AG04450 (cell line): ENCODE data around the gene SLC1A7. TPM values are rescaled to one million over a fixed set of nuclear protein-coding genes. Genes with fewer than 3 reads are reported as not detected.

ENCODE experiments used
- CTCF ChIA-PET: fragments of 300-600, 350-600 bp; formaldehyde crosslinking; extraction: SDS; loops from one replicate; lab custom pipeline; 2022; ENCODE audit warnings: antibody characterized with exemption, inconsistent platforms; lab: Charles Lee
- POLR2A ChIA-PET: fragments of 350-600 bp; formaldehyde crosslinking; extraction: SDS; loops from one replicate; lab custom pipeline; 2021; ENCODE audit warnings: antibody characterized with exemption, inconsistent platforms; lab: Yijun Ruan, JAX
- DNase-seq: peaks from one replicate; pipeline ENCODE4 v3.0.0-alpha.2; 2011; ENCODE audit warnings: low read depth, low spot score
- H3K27ac ChIP-seq: one replicate; pipeline ENCODE4 v1.5.1; 2012; ENCODE audit warnings: low read depth, low read length, control low read depth
- H3K27me3 ChIP-seq: one replicate; pipeline ENCODE4 v1.6.0; 2012; ENCODE audit warnings: low read length; ENCODE audit not compliant: control insufficient read depth, insufficient read depth
- H3K4me3 ChIP-seq: 2 replicates; pipeline ENCODE4 v1.5.1; 2011; ENCODE audit warnings: mild to moderate bottlenecking, low read depth, low read length, control low read depth
- H3K9me3 ChIP-seq: 2 replicates; pipeline ENCODE4 v1.5.1; 2012; ENCODE audit warnings: low read length; ENCODE audit not compliant: control insufficient read depth, insufficient read depth
- polyA plus RNA-seq: library from polyadenylated mRNA; depleted of rRNA; stranded (reverse); fragments of >200 nt; gene quantifications from 2 replicates; pipeline ENCODE4 v1.2.3, GENCODE V29; 2011
- TF ChIP-seq, protein P1 (sequence below): IDR thresholded peaks from 2 replicates; pipeline ENCODE4 v1.5.1; 2011; ENCODE audit warnings: low read depth, low read length, control low read depth, inconsistent platforms

SLC1A7 gene
- polyA plus RNA-seq, 1 experiment, result 0.11 TPM

DNA sequence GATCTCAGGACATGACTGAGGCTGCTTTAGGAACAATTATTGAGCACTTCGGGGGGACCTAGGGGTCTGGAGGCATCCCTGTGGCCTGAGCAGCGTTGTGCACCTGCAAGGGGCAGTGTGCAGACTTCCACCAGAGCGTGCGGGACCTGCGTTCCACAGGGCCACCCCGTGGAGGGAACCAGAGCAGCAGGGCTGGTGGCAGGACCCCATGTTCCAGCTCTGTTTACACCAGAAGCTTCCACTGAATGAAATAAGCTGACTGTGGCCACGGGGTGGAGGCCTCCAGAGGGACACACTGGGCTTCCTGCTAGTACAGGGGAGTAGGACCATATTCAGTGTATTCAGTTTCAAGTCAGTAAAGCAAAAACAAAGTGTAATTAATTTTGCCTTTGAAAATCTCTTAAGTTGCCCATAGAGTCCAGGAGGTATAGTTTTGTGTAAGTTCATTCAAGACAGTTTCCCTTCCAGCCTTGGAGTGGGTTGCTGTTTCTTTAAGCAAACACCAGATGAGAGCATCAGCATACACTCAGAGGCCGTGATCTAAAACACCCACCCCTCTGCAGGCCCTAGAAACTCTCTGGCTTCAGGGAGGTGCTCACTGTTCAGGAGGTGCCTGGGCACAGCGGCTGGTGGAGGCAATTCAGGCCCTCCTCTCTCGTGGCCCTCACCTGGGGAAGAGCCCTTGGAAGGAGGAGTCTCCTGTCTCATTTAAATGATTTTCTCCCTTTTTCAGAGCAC, 16.6 kb downstream of the SLC1A7 start:
- TF ChIP-seq, protein P1, sequence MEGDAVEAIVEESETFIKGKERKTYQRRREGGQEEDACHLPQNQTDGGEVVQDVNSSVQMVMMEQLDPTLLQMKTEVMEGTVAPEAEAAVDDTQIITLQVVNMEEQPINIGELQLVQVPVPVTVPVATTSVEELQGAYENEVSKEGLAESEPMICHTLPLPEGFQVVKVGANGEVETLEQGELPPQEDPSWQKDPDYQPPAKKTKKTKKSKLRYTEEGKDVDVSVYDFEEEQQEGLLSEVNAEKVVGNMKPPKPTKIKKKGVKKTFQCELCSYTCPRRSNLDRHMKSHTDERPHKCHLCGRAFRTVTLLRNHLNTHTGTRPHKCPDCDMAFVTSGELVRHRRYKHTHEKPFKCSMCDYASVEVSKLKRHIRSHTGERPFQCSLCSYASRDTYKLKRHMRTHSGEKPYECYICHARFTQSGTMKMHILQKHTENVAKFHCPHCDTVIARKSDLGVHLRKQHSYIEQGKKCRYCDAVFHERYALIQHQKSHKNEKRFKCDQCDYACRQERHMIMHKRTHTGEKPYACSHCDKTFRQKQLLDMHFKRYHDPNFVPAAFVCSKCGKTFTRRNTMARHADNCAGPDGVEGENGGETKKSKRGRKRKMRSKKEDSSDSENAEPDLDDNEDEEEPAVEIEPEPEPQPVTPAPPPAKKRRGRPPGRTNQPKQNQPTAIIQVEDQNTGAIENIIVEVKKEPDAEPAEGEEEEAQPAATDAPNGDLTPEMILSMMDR, result 0 out of 2 replicates have a peak, but pooled peaks have one; percentile 7
- POLR2A ChIA-PET, result no interaction called here
- Histone ChIP-seq H3K27me3 (no peaks in the 10 kb centered on the region), H3K4me3 (no peak overlapping the region), H3K27ac (no peak overlapping the region), H3K9me3 (peaks cover 5% of the 10 kb centered on the region; the same call in 1 of the 2 replicates)
- CTCF ChIA-PET, result interaction anchor here (0.6 kb wide), 1 partner anchor 19 kb away, joined by 5 read pairs; no protein-coding TSS in a partner anchor
- DNase-seq, result no peak

DNA sequence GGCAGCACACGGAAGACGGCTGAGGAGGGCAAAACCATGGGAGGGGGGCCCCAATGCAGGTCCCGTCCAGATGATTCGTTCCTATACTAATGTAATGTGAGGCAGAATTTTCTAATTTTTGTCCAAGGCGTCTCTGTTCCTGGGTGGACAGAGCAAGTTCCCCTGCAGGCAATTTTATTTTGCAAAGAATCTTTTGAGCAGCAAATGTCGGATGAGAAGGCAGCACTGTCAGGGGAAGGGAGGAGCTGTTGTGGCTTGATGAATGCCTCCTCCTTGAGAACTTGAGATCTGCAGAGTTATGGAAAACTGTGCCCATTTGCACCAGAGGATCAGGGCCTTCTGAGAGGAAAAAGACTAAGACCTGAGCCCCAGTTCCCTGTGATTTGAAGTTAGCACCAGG, 17.3 kb downstream of the SLC1A7 start:
- DNase-seq, result no peak
- CTCF ChIA-PET, result interaction anchor here (0.6 kb wide), 1 partner anchor 18 kb away, joined by 5 read pairs; no protein-coding TSS in a partner anchor
- Histone ChIP-seq H3K4me3 (no peak overlapping the region), H3K27ac (no peak overlapping the region), H3K27me3 (no peaks in the 10 kb centered on the region), H3K9me3 (peaks cover 5% of the 10 kb centered on the region; the same call in 1 of the 2 replicates)
- TF ChIP-seq, protein P1, result no peak
- POLR2A ChIA-PET, result no interaction called here

DNA sequence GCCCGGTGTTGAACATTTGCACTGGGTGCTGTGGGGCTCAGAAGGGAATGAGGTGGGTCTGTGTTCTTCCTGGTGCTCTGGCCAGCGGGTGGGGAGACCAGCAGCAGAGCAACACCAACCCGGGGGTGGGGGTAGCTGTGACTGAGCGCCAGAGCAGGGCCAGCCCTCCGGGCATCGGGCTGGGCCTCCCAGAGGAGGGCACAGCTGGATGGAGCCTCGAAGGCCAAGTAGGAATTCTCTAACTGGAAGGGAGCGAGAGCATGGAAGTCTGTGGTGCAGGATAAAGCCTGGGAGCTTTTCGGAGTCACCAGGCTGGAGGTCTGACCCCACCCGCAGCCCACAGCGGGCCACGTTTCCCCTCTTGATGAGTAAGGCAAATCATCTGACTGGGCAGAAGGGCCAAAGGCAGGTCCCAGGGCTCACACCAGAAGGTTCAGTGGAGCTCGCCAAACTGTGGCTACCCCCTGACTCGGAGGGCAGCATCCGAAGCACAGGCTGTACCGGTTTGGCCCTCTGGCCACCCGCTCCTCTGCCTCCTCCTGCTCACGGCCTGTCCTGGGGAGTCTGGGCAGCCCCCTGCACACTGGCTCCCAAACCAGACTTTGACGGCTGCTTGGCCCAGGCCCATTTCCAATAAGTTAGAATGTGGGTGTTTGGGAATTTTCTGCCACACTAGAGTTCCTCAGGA, 18.8 kb downstream of the SLC1A7 start:
- ChIA-PET CTCF (interaction anchor here (1.3 kb wide), 1 partner anchor 72 kb away, joined by 3 read pairs; no protein-coding TSS in a partner anchor), POLR2A (interaction anchor here (0.8 kb wide), 1 partner anchor 15 kb away, joined by 4 read pairs; no protein-coding TSS in a partner anchor)
- Histone ChIP-seq H3K27me3 (no peaks in the 10 kb centered on the region), H3K27ac (peak overlapping the region; percentile 93), H3K4me3 (no peak overlapping the region), H3K9me3 (peaks cover 5% of the 10 kb centered on the region; the same call in 1 of the 2 replicates)
- TF ChIP-seq, protein P1, result no peak
- no peak for DNase-seq

DNA sequence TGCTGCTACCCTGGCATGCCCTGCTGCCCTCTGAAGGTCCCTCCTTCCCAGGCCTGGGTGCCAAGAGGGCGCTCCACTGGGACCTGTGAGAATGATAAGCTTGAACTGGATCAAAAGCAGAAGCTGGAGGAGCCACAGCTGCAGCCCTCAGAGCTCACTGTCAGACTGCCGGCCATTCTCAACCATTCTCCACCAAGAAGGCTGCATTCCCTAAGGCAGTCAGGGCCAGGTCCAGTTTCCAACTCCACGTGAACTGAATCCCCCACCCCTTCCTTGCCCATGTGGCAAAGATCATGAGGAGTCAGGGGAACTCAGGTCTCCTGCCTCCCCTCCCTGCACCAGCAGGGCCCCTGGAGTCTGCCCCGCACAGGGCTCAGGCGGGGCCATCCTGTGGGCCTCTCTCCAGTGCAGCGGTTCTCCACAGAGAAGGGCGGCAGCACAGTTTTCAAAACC, 19.5 kb downstream of the SLC1A7 start:
- TF ChIP-seq, protein P1, result no peak
- DNase-seq, result no peak
- POLR2A ChIA-PET, result no interaction called here
- no peak overlapping the region for H3K4me3 ChIP-seq
- peaks cover 5% of the 10 kb centered on the region; the same call in 1 of the 2 replicates for H3K9me3 ChIP-seq
- CTCF ChIA-PET, result interaction anchor here (1.3 kb wide), 1 partner anchor 73 kb away, joined by 3 read pairs; no protein-coding TSS in a partner anchor
- H3K27me3 ChIP-seq, result no peaks in the 10 kb centered on the region
- peak overlapping the region; percentile 93 for H3K27ac ChIP-seq
